DMS153 treated with DMSO at 0.1 percent for 48 hours (cell line): ENCODE measurements around the gene CACTIN.
"Not testable (repeated sequence)": the region's sequence is repeated elsewhere in the genome, so short reads cannot be mapped to it uniquely, and the experiment has no call there.

Experiments
- DNase-seq: peaks from one replicate; lab custom pipeline; 2025; ENCODE audit not compliant: unreplicated experiment; lab: John Stamatoyannopoulos, UW

CACTIN gene

DNA sequence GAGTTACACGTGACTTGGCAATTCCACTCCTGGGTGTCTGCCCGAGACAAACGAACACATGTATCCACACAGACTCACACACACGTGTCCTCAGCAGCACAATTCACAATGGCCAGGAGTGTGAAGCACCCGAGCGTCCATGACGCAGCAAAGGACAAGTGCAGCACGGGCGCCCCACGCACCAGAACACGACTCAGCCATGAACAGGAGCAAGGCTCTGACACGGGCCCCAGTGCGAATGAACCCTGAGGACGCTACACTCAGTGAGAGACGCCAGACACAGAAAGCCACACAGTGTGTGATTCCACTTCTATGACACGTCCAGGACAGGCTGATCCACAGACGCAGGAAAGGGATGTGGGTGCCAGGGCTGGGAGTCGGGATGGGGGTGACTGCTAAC lies 37.2 kb upstream of the CACTIN start:
- no peak for DNase-seq

DNA sequence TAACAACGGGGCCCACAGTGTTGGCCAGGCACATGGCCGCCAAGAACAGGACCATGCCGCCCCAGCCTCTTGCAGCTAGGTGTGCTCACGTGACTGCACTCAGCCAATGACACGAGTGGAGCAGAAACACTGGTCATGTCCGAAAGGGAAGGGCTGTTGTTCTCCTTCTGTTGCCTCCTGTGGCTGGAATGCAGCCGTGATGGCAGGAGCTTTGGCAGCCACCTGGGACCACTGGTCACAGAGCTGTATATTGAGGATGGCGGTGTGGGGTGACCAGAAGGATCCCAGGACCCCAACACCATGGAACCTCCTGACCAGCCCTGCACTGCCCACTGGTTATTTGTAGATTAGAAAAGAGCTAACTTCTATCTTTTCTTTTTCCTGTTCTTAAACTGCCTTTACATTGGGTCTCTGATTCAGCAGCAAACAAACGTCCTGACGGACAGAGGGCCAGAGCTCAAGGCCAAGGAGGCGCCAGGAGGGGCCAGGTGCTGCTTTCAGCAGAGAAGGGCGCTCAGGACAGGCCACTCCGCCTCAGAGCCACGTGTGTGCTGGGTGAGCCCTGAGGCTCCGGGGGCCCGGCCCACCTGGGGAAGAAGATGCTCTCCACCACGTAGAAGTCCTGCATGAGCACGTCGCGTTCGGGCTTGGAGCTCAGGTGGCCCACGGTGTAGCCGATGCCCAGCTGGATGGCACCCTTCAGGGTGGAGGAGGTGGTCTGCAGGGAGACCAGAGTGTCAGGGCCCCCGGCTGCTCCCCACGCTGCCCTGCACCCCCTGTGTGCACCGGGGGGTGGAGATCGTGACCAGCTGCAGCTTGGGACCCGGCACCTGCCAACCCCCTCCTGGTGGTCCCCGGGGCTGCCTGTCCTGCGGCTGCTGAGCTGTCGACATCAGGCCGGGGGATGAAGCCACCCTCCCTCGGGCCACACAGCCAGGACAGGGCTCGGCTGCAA lies 35.0 kb upstream of the CACTIN start:
- DNase-seq = no peak

DNA sequence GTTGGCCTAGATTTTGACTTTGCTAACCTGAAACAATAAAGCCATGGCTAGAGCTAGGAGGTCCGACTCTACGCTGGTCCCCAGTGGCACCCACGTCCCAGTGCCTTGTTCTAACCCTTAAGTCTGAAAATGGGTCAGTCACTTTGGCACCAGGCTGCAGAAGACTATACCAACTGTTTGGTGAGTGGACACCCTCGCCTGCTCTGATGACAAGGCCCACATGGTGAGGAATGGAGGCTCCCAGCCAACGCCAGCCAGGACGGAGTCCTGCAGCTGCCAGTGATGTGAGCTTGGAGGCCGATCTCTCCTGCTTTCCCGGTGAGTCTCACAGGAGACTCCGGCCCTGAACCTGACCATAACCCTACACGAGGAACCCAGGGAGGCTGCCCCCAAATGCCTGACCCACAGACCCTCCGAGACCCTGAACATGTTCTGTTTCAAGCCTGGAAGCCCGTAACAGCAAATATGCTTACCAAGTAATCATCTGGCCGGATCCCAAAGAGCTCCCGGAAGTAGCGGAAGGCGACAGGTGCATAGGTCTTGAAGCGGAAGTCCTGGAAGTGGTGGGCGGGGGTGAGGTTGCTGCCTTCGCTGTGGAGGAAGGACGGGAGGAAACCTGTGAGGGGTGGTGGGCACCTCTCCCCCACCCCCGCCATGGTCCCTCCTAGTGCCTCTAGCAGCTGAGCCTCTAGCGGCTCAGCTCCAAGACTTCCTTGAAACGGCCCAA lies 34.1 kb upstream of the CACTIN start:
- DNase-seq = no peak

DNA sequence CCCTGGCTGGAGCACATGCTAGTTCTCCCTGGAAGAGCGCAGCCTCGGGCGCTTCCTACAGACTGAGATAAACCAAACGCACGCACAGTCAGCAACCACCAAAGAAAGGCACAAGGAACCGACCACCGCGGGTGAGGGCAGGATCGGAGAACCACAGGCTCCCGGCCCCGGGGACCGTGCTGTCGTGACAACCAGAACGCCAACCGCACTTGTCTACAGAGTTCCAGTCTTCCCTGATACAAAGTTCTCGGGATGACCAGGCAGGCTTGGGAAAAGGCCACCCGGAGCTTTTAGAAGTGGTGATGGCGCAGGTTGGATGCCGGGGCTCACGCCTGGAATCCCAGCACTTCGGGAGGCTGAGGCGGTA lies 33.1 kb upstream of the CACTIN start:
- no peak for DNase-seq

DNA sequence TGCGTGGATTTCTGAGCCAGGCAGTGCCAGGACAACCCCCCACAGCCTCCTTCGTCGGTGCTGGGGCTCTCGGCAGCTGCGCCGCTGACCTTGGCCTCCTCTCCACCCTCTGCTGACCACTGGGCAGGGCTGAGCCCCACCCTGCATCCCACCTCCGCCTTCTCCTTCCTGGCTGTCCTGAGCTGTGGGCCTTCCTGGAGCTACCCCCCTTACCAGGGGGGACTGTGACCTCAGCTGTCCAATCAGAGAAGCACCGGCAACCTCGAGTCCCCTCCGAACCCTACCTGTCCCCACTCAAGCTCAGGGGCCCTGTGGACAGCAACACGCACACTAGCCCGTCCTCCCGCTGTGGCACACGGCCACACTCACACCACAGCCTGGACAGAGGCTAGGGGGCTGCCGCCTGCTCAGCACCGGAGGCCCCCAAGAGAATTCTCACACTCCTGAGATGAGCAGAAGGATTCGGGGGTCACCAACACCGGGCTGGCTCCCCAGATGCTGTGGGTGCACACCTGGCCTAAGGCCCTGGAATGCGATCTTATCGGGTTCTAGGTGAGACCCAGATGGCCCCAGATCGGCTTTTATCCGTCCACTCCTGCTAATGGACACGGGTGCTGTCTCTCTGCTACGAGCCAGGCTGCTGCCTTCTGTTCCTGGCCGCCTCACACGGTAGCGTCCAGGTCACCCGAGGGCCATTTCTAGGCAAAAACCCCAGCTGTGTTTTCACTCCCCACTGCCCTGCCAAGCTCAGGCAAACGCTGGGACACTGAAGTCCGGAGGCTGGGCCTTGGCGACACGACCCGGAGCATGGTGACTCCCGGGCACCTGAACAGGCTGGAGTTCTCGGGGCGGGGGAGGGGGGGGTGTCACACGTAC lies 32.5 kb upstream of the CACTIN start:
- no peak for DNase-seq

DNA sequence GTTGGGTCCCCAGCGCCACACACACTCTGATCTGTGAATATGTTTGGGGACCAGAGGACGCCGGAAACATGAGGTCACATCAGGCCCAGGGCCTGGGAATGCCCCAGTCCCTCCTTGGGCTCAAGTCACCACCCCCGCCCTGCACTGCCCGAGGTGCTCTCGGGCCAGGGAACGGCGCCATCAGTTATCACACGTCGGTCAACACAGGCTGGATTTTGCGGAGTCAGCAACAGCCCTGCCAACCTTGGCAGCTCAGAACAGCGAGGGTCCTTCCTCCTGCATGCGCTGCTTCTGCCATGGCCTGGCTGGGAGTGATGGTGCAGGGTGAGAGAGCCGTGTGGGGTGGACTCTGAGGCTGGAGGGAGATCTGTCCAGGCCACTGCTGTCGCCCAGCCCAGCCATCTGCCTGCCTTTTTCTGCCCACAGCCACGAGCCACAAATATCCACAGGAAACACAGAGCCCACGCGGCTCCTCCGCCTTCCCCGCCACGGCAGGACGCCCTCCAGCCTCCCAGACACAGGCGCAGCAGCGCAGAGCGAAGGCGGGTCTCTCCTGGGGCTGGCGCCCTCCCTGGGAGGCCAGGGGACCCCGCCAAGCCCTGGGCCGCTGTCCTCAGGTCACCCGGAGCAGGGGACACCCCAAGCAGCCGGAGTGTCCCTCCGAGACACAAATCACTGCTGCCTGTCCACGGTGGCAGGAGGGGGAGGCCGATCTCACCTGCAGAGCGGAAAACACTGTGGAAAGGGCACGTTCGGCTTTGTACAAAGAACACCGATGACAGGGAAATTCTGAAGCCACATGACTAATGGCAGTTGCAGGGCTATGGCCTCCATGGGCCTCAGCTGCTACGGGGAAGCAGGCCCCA lies 31.6 kb upstream of the CACTIN start:
- no peak for DNase-seq

DNA sequence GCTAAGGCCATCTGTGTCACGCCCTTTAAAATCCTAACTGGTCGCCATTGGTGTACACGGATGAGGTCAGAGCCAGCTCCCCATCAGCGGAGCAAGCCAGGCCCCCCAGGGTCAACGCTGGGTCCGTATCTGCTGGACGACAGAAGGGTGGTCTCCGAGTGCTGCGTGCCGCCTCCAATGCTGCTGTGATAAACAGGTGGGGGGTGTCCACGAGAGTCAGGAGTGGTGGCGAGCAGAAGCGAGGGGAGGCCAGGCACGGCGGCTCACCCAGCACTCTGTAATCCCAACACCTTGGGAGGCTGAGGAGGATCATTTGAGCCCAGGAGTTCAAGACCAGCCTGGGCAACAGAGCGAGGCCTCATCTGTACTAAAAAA lies 30.8 kb upstream of the CACTIN start:
- DNase-seq = no peak

DNA sequence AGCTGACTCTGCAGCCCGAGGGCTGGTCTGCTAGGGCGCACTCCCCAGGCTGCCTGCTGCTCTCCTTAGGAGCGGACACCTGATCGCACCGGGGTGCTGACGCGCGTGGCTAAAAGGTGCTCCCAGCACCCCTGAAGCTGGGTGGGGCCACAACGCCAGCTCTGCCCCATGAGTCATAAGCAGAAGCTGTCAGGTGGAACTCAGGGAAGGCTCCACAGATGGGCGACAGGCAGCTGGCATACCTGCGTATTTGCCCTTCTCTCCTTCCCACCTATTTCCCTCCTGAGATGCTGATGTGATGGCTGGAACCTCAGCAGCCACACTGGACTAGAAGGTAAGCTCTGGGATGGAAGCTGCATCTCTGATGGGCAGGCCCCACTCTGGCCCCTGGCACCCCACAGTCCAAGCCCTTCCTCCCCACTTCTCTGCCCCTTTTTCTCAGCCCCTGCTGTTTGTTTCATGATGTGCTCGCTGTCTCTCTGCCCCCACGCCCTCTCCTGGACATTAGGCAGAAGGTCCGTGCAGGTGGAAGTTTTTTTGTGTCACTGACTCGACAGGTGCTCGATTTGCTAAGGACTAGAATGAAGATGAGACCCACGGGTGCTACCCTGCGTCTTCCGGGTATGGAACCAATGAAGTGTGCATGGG lies 30.3 kb upstream of the CACTIN start:
- no peak for DNase-seq

DNA sequence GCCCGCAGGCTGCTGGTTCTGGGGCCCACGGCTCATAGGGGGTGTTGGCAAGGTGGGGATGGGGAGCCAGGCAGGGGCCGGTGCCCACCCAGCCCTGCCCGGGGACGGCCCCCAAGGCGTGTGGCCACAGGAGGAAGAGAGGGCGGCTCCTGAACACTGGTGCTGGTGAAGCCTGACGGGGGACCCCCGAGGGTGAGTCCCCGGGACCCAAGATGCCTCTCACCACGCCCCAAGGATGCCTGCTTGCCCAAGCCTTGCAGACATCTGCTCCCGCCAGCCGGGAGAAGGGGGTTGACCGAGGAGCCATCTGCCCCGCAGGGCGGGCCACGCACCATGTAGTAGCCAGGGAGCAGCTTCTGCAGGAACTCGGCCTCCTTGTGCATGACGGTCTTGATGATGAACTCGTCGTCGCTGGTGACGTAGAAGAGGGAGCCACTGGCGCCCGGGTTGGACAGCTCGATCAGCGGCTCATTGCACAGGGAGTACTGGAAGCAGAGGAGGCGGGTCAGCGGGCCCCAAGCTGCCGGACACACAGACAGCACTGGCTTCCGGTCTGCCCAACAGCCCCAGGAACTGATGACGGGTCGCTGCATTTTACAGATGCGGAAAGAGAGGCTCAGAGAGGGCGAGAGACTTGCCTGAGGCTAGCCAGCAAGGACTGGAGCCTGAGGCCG lies 29.6 kb upstream of the CACTIN start:
- no peak for DNase-seq

DNA sequence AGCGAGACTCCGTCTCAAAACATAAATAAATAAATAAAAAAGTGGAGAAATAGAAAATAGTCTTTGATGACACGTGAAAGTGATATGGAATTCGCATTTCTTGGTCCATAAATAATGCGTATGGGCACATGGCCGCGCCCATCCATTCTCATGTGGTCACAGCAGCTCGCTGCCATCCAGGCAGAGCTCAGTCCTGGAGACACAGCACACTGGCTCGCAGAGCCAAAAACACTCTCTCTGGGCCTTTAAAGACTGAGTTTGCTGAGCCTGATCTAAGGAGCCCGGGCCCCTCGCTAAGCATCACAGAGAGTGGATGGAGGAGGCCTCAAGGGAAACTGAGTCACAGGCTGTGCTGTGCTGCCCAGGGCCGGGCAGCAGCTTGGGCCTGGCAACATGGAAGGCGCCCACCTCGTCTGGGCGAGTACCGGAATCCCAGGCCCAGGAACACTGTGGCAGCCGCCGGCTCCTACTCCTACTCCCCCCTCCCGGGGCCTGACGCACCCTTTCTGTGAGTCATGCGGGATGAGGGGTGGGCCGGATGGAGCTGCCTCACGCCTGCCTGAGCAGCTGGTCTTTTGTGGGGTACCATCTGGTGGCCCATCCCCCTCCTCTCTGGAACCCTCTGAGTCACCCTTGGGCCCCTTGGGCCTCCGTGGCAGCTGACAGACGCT lies 28.9 kb upstream of the CACTIN start:
- DNase-seq = no peak

DNA sequence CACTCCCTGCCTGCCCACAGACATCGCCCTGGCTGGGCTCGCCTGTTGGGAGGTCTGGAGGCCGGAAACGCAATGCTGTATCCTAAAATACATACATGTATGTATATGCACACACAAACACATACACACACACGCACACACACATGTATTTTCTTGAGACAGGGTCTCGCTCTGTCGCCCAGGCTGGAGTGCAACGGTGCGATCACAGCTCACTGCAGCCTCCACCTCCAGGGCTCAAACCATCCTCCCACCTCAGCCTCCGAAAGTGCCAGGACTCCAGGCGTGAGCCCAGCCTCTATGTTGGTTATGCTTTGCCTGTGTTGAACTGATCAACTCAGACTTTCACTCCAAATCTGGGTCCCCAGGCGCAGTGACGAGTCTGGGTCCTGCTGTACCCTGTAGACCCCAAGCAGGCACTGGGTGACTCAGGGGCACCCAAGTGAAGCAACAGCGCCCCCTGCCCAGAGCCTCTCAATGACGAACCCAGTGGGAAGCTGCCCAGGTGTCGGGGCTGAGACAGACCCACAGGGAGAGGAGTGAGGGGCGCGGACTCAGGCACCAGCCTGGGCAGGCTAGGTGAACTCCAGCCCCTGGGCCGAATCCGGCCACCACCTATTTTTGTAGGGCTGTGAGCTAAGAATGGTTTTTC lies 27.4 kb upstream of the CACTIN start:
- DNase-seq = no peak

DNA sequence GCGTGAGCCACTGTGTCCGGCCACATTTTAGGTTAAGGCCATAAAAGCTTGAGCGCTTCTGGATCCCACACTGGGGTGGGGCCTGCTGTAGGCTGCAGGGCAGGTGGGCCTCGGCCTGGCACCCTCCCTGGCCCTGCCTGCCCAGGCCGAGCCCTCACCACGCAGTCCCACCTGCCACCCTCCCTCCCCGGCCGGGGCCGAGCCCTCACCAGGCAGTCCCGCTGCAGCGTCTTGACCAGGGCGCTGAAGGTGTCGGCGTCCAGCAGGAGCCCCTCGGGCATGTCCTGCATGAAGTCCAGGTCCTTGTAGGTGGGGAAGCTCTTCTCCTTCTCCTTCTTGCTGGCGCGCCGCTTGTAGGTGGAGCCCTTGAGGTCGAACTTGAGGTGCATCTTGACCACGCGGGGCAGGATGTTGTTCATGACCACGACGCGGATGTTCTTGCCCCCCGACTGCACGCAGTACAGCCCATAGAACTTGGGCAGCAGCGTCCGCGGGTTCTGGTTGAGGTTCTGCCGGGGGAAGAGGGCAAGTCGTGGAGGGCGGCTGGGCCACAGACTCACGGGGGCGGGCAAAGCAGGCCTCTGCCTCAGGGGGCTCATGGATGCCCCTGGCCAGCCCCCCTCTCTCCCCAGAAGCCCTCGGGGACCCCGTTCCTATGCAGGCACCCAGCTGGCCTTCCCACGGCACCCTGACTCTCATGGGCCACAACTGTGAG lies 26.6 kb upstream of the CACTIN start:
- DNase-seq = no peak

DNA sequence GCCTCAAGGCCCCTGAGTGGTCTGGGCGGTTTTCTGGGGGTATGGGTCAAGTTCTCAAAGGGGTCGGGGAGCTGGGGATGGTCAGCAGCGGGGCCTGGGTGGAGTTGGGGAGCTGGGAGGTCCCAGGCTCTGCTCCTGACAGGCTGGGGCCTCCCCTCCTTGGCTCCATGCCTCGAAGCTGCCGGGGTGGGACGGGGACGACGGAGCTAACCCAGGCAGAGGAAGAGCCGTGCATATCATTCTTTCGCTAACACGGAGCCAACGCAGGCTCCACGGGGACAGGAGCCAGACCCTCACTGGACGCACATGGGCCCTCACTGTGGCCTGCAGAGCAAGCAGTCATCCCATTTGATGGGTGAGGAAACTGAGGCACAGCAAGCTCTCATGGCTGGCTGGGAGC lies 25.8 kb upstream of the CACTIN start:
- DNase-seq = no peak

DNA sequence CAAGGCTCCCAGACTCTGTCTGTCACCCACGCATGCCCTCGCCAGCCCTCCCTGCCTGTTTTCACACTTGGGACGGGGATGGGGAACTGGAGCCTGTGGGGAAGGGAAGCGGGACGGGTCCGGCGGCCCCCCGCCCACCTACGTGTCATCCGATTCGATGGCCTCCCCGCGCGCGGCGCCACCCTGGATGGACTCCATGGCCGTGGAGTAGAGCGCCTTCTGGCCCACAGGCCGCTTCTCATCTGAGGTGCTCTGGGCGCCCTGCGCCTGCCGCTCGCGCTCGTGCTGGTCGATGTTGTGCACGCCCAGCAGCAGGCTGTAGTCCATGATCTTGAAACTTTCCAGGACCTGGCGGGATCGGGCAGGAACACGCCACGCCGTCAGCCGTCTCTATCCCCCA lies 25.1 kb upstream of the CACTIN start:
- DNase-seq = no peak

DNA sequence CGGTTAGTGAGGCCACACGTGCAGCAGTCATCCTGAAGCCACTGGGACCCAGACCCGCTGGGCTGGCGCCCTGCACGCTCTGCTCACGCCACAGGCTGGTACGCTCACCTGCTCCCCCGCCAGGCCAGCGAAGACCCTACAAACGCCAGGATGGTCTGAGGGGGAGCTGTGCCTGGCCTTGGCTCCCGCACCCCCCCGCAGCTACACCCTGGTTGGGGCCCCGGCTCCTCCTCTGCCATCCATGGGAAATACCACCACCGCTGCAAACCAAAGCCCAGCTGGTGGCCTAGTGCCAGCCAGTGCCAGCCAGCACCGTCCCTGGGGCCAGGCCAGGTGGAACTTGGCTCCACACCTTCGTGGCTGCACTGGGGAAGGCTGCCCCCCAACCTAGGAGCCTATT lies 23.3 kb upstream of the CACTIN start:
- DNase-seq = no peak

DNA sequence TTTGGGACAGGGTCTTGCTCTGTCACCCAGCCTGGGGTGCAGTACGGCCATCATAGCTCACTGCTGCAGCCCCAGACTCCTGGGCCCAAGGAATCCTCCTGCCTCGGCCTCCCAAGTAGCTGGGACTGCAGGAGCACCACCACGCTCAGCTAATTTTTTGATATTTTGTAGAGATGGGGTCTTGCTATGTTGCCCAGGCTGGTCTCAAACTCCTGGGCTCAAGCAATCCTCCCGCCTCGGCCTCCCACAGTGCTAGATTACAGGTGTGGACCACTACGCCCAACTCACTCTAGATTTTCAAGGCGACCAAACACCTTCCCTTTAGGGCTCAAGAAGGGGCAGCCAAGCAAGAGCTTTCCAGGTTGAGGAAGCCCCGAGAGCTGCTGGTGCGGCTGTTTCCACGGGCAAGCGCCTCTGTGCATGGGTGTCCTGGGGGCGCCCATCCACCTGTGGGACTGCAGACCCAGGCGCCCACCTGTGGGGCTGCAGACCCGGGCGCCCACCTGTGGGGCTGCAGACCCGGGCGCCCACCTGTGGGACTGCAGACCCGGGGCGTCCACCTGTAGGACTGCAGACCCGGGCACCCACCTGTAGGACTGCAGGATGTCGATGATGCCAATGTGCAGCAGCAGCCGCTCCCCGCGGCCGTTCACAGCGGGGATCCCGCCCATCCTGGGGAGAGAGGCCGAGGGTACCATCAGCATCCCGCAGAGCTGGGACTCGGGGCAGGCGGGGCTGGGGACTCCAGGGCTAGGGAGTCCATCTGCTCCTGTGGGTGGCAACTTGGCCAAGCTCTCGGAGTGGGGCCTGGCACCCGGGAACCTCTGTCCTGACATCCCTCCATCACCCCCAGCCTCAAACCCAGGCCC lies 21.7 kb upstream of the CACTIN start:
- no peak for DNase-seq

DNA sequence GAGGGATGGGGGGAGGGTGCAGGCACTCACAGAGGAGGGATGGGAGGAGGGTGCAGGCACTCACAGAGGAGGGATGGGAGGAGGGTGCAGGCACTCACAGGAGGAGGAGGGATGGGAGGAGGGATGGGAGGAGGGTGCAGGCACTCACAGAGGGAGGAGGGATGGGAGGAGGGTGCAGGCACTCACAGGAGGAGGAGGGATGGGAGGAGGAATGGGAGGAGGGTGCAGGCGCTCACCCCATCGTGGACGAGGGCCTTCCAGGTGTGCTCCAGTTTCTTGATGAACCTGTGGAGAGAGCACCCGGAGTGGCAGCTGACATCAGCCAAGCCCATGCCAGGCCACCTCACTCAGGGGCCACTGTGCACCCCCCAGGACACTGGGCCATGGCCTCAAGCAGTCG lies 20.5 kb upstream of the CACTIN start:
- not testable (repeated sequence) for DNase-seq
